T-helper 2 cell treated with Interferon-gamma antibody and Interleukin-4, amounts not matched to agents 5 μg/mL and 100 μg/mL, for 36 hours (primary cell): ENCODE measurements around the gene SOCS3.

Source experiments
- DNase-seq: peaks from one replicate; pipeline ENCODE4 v3.0.0; 2021; ENCODE audit warnings: low spot score
- H3K27ac Mint-ChIP-seq: one replicate; pipeline ENCODE4 v1.8.0; 2021; ENCODE audit warnings: mild to moderate bottlenecking, mixed read lengths
- H3K27me3 Mint-ChIP-seq: one replicate; pipeline ENCODE4 v1.8.0; 2021; ENCODE audit warnings: low read depth, mixed read lengths
- H3K36me3 Mint-ChIP-seq: one replicate; pipeline ENCODE4 v1.8.0; 2021; ENCODE audit warnings: low read depth, mixed read lengths
- H3K4me1 Mint-ChIP-seq: one replicate; pipeline ENCODE4 v1.8.0; 2021; ENCODE audit warnings: low read depth, mixed read lengths
- H3K4me3 Mint-ChIP-seq: one replicate; pipeline ENCODE4 v1.8.0; 2022; ENCODE audit warnings: mild to moderate bottlenecking, moderate library complexity, mixed read lengths
- H3K9me3 Mint-ChIP-seq: one replicate; pipeline ENCODE4 v1.8.0; 2021; ENCODE audit warnings: mixed read lengths

The SOCS3 gene

GRCh38 chr17:78329263-78330059 is 30.4 kb downstream of the SOCS3 start:
- peaks cover 26% of the 10 kb centered on the region for H3K4me1 Mint-ChIP-seq
- peak overlapping the region; percentile 56 for H3K27ac Mint-ChIP-seq
- H3K27me3 Mint-ChIP-seq = no peaks in the 10 kb centered on the region
- no peaks in the 10 kb centered on the region for H3K9me3 Mint-ChIP-seq
- no peak overlapping the region for H3K4me3 Mint-ChIP-seq
- H3K36me3 Mint-ChIP-seq = no peaks in the 10 kb centered on the region
- DNase-seq = no peak

DNA sequence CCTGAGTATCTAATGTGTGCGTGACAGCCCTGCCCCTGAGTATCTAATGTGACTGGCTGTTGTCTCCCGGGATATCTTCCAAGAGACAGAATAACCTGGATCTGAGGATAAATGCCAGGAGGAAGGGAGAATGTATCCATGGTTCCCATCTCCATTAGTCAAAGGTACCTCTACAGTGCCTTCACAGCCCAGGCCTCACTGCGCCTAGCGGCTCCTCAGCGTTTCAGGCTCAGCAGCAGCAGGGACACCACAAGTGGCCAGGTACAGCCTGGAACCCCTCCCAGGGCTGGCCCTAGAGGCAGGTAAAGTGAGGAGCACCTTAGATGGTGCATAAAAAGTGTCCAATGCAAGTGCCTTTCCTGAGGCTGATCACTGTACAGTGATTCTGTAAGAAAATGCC is 32.0 kb downstream of the SOCS3 start:
- no peak for DNase-seq
- Mint-ChIP-seq H3K27me3 (no peaks in the 10 kb centered on the region), H3K36me3 (no peaks in the 10 kb centered on the region), H3K27ac (no peak overlapping the region), H3K4me3 (no peak overlapping the region), H3K4me1 (peaks cover 20% of the 10 kb centered on the region), H3K9me3 (no peaks in the 10 kb centered on the region)

DNA sequence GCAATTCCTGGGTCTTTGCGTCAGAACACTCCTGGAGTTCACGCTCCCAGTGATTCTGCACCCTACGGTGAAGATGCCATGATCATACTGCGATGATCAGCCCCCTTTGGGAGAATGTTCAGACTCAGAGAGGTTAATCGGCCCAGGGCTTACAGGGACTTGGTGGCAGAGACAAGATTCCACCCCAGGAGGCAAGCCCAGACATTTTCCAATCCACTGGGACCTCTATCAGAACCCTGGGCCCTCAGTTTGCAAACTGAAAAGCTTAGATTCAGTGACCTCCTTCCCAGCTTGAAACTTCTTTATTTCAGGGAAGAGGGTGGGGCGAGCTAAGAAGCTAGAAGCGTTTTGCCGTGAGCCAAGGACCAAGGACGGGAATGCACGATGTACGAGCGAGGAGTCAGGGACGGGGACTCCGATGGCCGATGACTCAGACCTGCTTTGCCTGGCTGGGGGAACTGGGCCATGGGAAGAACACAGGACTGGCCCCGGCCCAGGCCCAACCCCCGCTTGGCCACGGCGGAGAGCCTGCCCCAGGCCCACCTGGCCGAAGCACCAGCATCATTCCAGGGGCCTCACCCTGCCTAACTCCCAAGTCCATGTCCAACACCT is 34.7 kb downstream of the SOCS3 start:
- Mint-ChIP-seq H3K9me3 (no peaks in the 10 kb centered on the region), H3K27me3 (no peaks in the 10 kb centered on the region), H3K4me3 (no peak overlapping the region), H3K36me3 (no peaks in the 10 kb centered on the region), H3K4me1 (peaks cover 12% of the 10 kb centered on the region), H3K27ac (no peak overlapping the region)
- DNase-seq = no peak

GRCh38 chr17:78324391-78325075 is 35.3 kb downstream of the SOCS3 start:
- no peak overlapping the region for H3K4me3 Mint-ChIP-seq
- H3K9me3 Mint-ChIP-seq = no peaks in the 10 kb centered on the region
- DNase-seq = no peak
- peaks cover 12% of the 10 kb centered on the region for H3K4me1 Mint-ChIP-seq
- no peaks in the 10 kb centered on the region for H3K36me3 Mint-ChIP-seq
- no peaks in the 10 kb centered on the region for H3K27me3 Mint-ChIP-seq
- H3K27ac Mint-ChIP-seq = peak overlapping the region; percentile 65

DNA sequence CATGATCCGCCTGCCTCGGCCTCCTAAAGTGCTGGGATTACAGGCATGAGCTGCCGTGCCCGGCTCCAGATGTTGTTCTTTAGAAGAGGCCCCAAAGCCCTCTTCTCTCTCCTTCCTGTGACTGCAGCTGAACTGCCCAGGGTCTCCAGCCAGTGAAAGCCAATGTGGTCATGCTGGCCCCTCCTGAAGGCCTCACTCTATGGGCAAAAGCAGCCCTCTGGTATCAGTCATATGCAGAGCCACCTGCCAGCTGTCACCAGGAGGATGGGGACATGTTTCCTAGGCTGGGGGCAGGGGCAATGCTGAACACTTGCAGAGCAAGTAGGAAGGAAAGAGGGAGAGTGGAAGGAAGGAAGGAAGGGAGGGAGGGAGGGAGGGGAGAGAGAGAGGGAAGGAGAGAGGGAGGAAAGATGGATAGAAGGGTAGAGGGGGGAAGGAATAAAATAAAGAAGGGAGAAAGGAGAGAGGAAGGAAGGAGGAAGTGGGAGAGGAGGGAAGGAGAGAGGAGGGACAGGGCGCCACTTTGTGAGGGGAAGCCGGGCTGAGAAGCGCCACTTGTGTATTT is 36.0 kb downstream of the SOCS3 start:
- H3K27ac Mint-ChIP-seq = peak overlapping the region; percentile 65
- no peak overlapping the region for H3K4me3 Mint-ChIP-seq

DNA sequence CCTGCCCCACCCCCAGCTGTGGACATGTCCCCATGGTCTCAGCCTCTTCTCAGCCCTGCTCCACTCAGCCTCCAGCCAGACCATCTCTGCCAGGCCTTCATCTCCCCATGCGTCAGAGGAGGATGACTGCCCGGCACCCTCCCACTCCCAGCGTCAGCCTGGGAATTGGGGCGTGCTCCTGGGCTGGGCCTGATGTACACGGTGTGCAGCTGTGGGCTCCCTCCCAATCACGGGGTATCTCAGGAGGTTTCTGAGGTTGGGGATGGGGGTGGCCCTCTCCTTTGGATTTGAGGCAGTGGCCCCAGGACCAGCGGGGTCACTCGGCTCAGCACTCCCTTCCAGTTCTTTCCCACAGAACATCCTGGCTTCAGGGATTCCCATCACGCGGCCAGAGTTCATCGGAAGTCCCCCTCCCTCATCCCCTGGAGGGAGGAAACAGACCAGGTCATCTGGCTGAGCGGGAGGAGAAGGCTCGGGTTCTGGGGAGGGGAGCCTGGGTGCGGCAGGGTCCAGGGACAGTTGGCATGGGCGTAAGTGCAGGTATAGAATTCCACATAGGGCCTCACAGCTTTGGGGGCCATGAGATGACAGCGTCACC is 36.9 kb downstream of the SOCS3 start:
- no peaks in the 10 kb centered on the region for H3K9me3 Mint-ChIP-seq
- DNase-seq = no peak
- no peak overlapping the region for H3K27ac Mint-ChIP-seq
- no peaks in the 10 kb centered on the region for H3K27me3 Mint-ChIP-seq
- peaks cover 9% of the 10 kb centered on the region for H3K4me1 Mint-ChIP-seq
- H3K4me3 Mint-ChIP-seq = no peak overlapping the region
- no peaks in the 10 kb centered on the region for H3K36me3 Mint-ChIP-seq

More for the DNA sequence above, 36.0 kb downstream of the SOCS3 start:
- Mint-ChIP-seq H3K27me3 (no peaks in the 10 kb centered on the region), H3K9me3 (no peaks in the 10 kb centered on the region), H3K4me1 (peaks cover 10% of the 10 kb centered on the region), H3K36me3 (no peaks in the 10 kb centered on the region)
- DNase-seq = no peak

DNA sequence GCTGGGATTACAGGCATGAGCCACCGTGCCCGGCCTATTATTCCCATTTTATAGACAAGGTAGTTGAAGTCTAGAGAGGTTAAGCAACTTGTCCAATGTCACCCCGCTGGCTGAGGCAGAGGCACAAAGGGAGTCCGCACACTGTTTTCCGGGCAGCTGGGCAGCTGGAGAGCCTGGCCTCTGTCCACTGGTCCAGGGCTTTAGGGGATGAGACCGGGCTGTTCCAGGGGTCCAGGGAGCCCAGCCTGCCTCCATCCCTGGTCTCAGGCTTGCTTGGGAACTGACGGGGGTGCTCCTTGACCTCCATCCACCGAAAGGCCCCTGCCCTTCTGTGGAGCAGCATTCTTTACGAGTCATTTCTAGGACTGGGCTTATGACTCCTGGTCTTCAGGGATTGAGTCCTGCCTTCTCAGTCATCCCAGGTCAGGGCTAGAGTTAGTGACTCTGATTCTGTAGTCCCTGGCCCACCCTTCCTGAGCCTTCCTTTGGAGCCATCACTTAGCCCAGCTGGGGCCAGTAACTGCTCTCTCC is 37.5 kb downstream of the SOCS3 start:
- DNase-seq = no peak
- Mint-ChIP-seq H3K4me3 (no peak overlapping the region), H3K9me3 (no peaks in the 10 kb centered on the region), H3K36me3 (no peaks in the 10 kb centered on the region), H3K27me3 (no peaks in the 10 kb centered on the region), H3K27ac (no peak overlapping the region), H3K4me1 (peaks cover 9% of the 10 kb centered on the region)

DNA sequence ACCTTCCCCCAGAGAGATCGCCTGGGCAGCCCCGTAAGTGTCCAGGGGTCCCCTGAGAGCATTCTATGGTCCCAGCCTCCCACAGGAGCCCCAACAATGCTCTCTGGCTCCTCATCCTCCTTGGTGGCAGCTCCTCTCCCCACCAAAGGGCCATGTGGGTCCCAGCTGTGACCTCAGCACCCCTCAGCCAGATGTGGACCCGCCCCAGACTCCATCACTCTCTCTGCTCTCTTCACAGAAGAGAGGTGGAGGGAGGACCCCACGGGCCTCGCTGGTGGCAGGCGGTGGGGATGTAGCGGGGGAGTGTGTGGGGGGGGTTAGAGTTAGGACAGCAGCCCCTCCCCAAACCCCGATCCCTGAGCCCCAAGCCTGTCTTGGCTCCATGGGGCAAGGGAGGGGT is 41.0 kb downstream of the SOCS3 start:
- peaks cover 23% of the 10 kb centered on the region for H3K4me1 Mint-ChIP-seq
- H3K4me3 Mint-ChIP-seq = no peak overlapping the region
- no peak for DNase-seq
- H3K27ac Mint-ChIP-seq = no peak overlapping the region
- no peaks in the 10 kb centered on the region for H3K27me3 Mint-ChIP-seq
- no peaks in the 10 kb centered on the region for H3K9me3 Mint-ChIP-seq
- H3K36me3 Mint-ChIP-seq = no peaks in the 10 kb centered on the region

DNA sequence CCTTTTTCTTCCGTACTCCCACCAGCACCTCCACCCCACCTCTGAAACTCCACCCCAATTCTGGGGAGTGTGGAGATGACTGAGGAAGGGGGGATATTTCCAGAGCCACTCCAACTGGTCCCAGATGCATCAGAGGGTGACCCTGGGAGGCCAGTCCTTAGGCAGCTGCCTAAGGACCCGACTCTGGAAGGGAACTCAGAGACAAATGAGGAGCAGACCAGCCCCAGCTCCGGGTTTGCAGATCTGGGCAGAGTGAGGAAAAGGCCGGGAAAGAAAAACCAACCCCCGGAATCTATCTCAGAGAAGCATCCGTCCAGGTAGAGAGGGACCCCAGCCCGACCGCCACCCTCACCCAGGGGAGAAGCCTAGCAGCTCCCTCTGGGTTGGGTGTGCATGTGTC is 41.5 kb downstream of the SOCS3 start:
- Mint-ChIP-seq H3K4me1 (peaks cover 22% of the 10 kb centered on the region), H3K9me3 (no peaks in the 10 kb centered on the region), H3K27me3 (peaks cover 2% of the 10 kb centered on the region), H3K4me3 (no peak overlapping the region), H3K36me3 (no peaks in the 10 kb centered on the region), H3K27ac (no peak overlapping the region)
- DNase-seq = no peak

DNA sequence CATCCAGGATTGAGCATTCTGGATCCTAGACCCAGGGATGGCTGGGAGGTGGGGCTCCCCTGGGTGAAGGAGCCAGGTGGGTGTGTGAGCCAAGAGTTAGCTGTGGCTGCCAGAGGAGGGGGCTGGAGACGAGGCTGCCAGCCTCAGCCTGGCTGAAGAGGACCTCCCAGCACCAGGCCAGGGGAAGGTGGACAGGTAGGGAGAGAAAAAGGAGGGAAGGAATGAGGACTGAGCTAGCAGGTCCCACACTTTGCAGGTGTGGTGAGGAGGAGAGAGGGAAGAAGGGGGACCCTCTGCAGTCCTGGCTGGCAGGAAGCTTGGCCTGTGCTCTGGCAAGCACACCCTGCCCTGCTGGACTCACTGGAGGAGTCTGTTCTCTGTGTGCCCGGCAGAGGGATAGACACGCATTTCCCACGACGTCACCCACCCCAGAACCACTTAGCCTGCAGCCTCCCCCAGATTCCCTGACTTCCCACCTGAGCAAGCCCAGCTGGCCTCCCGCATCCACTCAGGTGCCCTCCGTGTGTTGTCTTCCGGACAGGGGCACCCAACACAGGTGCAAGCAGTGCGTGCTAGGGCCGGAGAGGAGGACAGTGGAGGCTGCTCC is 42.0 kb downstream of the SOCS3 start:
- Mint-ChIP-seq H3K9me3 (no peaks in the 10 kb centered on the region), H3K36me3 (no peaks in the 10 kb centered on the region), H3K27ac (no peak overlapping the region), H3K4me1 (peaks cover 22% of the 10 kb centered on the region), H3K4me3 (no peak overlapping the region), H3K27me3 (peaks cover 7% of the 10 kb centered on the region)
- no peak for DNase-seq

DNA sequence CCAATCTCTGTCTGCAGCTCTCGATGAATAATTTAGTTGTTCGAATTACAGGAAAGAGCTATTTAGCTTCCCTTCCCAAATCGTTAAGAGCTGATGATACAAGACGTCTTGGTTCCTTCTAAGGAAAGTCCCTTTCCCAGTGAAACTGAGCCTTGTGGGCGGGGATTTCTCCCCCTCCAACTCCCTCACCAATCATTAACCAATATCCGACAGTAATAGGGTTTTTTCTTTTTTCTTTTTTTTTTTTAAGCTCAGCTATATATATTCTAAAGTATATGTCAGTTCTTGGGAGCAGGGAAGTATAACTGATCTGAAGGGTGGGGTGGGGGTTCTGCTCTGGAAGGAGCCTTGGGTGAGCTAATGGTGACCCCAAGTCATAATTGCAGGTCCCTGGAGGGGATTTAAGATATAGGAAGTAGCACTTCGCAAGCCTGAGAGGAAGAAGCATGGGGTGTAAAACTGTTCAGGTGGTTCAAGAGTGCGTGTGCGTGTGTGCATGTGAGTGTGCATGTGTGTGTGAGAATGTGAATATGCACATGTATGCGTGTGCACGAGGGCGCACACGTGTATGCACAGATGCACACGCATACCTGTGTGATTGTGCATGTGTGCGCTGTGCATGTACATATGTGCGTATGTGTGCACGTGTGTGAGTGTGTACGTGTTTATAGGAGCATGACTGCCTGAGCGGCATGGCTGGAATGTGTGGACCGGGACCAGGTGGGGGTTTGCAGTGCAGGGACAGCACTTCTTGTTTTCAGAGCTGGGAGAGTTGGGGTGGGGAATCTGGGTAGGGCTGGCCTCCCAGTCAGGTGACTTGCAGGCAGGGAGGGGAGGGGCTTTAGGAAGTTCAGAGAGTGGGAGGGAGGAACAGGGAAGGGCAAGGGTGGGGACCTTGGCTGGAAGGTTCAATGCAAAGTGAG is 42.7 kb downstream of the SOCS3 start:
- no peaks in the 10 kb centered on the region for H3K36me3 Mint-ChIP-seq
- DNase-seq = no peak
- H3K9me3 Mint-ChIP-seq = no peaks in the 10 kb centered on the region
- H3K4me1 Mint-ChIP-seq = peaks cover 23% of the 10 kb centered on the region
- H3K4me3 Mint-ChIP-seq = no peak overlapping the region
- H3K27ac Mint-ChIP-seq = no peak overlapping the region
- H3K27me3 Mint-ChIP-seq = peaks cover 14% of the 10 kb centered on the region

DNA sequence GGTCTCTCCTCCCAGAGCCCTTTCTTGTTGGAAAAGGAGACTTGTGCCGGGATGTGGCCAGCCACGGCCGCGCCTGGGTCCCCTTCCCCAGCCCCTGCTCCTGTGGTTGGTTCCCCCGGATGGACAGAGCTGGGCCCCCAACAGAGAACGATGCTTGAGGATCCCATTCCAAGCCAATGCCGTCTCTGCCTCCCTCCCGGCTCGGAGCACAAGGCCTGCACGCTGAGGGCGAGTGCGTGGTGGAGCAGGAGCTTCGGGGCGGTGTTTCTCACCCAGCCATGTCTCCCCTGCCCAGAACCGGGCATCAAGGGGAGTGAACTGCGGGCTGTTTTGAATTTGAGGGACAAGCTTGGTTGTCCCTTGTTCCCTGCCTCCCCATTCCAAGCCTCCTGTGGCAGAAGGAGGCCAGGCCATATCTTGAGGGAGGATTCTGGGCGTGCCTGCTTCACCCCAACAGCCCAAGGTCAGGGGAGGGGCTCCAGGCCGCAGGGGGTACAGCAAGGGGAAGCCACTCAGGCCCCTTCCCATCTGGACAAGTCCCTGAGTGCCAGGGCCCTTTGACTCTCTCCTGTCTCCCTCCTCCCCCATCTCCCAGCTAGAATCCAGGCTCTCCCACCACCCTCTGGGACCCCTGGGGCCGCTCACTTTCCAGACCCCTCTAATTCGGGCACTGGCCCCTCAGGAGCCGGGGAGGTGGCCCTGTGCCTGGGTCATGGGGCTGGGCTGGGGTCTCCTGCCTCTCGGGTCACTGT is 43.6 kb downstream of the SOCS3 start:
- Mint-ChIP-seq H3K4me3 (no peak overlapping the region), H3K4me1 (peaks cover 23% of the 10 kb centered on the region), H3K9me3 (no peaks in the 10 kb centered on the region), H3K27ac (peak overlapping the region; percentile 77), H3K36me3 (no peaks in the 10 kb centered on the region), H3K27me3 (peaks cover 17% of the 10 kb centered on the region)
- no peak for DNase-seq
